Daoy (cell line): ENCODE measurements around the gene RPLP2. TPM values are rescaled to one million over a fixed set of nuclear protein-coding genes. Genes with fewer than 3 reads are reported as not detected.

Source experiments
- DNase-seq: peaks from one replicate; pipeline ENCODE4 v3.0.0-alpha.2; 2015; ENCODE audit warnings: low read depth
- total RNA-seq: library from RNA; depleted of rRNA; stranded (reverse); fragments of >200 nt; shearing (Covaris generic); gene quantifications from 2 replicates; pipeline ENCODE4 v1.2.3, GENCODE V29; 2014

The RPLP2 gene
- total RNA-seq, 1 experiment from 2014 or later, result 693 TPM

DNA sequence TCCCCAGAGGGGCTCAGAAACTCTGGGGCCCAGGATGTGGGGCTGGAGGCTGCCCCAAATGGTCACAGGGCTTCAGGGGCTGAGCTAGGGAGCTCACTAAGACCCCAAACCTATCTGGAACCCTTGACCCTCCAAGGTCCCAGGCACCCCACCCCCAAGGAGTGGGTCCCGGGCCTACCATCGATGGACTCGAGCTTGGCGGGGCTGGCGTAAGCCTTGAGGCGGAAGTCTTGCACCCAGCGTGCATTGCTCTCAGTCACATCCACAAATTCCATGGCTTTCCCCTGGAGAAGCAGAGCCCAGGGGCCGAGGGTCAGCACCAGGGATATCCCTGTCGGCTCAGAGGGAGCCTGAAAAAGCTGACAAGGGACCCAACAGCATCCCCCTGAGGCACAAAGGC is 35.9 kb upstream of the RPLP2 start:
- DNase-seq, result no peak

GRCh38 chr11:774873-775592 is 34.7 kb upstream of the RPLP2 start:
- DNase-seq, result peak; percentile 33

DNA sequence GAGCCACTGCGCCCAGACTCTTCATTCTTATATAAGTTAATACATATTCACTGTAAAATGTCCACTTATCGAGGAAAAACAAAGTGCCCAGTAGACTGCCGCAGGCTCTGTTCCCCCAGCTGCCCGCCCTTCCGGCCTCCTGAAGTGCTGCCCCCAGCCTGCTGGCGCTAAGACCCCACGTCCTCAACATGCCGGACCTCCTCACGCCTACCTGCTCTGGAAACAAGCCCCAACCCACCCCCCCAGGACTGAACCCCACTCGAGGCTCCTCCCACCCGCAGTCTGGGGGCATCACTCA is 33.6 kb upstream of the RPLP2 start:
- no peak for DNase-seq

DNA sequence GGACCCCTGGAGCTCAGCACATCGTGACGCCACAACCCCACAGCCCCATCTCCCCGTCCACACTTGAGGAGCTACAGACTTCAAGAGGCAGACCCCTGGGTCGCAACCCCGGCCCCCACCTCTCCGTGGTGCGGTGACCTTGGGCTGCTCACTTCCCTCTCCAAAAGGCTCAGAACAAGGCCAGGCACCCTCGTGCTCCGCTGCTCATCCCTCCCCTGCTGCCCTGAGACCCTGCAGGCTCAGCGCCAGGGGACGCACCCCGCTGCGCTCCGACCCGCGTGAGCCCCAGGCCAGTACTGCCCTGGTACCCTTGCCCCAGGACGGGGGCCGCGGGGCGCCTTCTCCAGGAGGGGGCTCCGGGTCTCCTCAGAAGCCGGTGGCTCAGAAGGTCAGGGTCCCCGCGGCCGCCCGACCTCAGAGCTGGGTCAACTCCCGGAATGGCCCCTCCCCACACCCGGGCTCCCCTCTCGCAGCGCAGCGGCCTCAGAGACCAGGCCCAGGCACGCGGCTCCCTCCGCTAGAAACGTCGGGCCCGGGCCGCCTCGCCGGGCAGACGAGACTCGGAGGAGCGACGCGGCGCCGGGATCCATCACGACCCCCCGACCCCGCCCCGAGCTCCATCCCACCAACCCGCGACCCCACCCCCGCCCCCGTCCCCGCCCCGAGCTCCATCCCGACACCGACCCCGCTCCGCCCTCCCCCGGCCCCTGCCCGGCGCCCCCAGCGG is 33.0 kb upstream of the RPLP2 start:
- DNase-seq, result peak; percentile 45

DNA sequence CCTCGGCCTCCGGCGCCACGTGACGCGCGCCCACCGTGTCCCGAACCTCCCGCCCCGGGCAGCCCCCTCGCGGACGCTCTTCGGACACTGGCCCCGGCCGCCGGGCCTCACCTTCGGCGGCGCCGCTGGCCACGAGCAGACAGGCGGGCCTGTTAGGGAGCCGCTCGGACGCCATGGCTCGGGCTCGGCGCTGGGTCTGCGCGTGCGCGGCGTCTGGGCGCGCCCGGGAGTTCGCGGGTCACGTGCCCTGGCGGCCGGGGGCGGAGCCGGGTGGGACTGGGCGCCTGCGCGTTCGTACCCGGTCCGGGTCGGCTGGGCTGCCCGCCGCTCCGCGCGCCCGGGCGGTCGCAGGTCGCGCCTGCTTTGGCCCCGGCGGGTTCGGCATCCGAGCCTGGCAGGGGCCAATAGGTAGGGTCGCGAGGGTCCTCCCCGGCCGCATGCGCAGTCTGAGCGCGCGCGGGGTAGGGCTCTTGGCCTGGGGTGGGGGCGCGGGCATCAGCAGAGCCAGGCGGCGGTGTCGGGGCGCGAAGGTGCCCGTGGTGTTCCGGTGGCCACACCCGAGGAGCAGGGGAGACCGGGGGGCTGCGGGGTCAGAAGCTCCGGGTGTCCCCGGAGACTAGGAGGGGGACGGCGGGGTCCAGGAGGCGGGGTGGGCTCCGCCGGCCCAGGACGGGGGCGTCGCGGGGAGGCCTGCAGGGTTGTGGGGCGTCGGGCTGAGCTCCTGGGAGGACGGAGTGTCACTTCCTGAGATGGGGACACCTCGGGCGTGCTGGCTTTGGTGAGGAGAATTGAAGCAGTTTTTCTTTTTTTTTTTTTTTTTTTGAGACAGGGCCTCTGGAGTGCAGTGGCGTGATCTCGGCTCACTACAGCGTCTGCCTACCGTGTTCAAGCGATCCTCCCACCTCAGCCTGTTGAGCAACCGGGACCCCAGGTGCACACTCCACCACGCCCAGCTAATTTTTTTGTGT is 32.2 kb upstream of the RPLP2 start, which contains the start of gene GATD1:
GATD1 (minus strand) TSS at position 200 of the 968 bp plus-strand sequence; CDS start at position 175, 25 bp downstream.
- DNase-seq, result peak; percentile 94

- no peak for DNase-seq
Observed at GRCh38 chr11:778976-779954, 30.5 kb upstream of the RPLP2 start.

- DNase-seq, result no peak
Observed at GRCh38 chr11:779955-780532, 29.7 kb upstream of the RPLP2 start.

DNA sequence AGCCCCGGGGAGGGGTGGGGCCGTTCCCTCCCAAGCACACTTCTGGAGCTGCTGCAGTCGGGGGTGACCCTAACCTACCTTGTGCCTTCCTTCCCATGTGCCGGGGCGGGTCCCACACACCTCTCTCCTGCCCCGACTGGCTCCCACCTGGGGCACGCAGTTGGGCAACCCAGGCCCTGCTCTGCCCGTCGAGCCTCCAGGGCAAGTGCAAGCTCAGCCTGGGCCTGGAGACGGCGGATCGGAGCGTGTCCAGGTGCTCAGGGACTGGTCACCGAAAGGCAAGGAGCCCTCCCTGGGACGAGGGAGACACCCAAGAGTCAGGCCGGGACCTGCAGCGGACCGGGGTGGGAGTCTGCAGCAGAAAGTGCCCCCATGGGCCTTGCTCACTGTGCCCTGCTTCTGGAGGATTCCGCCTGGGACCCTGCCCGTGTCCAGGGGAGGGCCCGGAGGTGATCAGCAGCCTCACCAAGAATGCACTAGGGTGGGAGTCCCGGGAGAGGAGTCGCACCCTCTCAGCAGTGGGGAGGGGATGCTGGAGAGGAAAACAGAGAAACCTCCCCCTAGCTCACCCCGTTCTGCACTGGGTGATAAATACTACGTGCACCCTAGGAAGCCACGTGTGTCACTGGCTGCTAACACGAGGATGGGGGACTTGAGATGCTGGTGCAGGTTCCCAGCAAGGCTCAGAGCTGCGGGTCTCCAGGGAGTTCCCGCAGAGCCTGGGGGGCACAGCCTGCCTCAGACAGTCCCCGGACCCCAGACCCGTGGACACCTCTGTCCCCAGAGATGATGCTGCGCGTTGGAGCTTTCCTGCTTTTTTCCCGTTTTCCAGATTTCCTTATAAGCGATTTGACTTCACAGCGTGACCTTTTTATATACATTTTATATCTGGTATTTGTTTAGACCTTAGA is 27.2 kb upstream of the RPLP2 start:
- DNase-seq, result no peak

- peak; percentile 77 for DNase-seq
Observed at GRCh38 chr11:783581-784015, 26.2 kb upstream of the RPLP2 start.

DNA sequence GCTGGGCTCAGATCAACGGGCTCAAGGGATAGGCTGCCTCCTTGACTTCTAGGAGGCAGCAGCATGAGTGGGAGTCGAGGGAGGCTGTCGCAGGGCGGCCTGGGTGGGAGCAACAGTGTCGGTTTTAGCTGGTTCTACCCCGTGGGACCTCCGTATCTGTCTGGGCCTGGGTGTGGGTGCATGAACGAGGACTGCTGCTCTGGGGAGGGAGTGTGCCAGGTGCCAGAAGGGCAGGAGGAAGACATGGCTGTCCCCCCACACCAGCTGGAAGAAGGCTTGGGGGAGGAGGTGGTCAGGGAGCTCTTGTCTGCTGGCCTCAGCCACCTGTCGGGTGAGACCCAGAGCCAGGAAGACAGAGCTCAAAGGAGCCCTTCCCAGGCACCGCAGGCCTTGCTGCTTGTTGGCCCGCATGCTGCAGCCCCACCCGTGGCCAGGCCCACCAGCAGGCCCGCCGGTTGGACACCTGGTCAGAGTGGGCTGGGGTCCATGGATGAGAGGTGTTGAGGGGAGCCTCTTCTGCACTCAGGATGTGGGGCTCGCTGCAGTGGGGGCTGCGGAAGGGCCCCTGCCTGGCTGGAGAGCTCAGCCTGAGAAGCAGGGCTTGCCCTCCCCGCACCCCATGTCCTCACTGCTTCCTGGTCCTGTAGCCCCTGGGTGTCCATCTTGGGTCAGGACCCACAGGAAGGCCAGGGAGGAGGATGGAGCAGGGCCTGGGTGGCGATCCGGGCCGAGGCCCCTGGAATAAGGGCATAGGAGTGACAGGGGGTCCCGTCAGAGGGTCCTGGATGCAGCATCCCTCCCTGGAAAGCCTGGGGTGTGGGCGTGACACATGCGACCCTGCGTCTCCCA is 23.3 kb upstream of the RPLP2 start:
- no peak for DNase-seq

DNA sequence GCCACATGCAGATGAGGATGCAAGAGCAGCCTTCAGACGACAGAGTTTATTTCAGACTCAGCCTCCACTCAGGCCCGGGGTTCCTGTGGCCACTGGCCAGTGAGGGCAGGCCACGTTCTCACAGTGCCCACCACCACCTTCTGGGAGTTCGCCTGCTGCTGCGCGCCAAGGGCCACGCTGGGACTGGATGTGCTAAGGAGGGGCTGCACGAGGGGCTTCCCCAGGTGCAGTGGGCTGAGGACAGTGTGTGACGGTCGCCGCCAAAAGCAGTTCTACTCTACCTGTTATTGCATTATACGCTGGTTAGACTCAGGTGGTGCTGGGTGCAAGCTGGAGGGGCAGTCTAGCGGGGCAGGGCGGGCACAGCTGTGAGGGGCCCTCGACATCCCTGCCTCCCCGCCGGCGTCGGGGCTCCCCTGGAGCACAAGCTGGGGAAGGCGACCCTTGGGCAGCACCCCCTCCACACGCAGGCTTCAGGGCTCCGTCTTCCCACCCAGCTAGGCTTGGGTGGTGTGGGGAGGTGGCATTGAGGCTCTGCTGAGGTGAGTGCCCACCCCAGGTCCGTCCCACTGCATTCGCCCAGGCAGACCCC is 22.6 kb upstream of the RPLP2 start:
- DNase-seq, result no peak

DNA sequence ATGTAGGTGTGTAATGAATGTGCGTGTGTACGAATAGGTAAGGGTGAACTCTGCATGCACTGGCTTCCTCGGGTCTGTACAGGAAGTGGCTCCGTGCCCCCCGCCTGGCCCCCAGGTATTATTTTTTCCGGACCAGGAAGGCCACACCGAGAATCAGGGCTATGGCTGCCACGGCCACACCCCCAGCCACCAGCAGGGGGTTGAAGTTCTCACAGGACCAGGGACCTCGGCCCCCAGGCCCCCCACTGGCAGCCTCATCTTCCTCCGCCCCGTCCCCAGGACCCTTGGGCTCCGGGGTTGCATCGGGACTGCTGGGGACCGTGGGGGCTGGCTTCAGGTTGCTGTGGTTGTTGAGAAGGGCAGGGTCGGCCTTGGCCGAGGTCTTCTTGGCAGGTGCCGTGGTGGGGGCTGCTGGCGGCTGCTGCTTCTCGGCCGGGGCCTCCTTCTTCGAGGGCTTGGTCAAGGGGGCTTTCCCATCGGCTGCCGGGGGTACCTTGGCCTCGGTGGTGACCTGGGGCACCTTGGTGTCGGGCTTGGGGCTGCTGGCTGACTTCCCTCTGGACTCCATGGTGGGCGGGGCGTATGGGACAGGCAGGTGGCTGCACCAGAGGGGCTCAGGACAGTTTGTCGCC is 21.6 kb upstream of the RPLP2 start:
- no peak for DNase-seq

- DNase-seq, result no peak
Observed at GRCh38 chr11:788953-789940, 20.5 kb upstream of the RPLP2 start.

DNA sequence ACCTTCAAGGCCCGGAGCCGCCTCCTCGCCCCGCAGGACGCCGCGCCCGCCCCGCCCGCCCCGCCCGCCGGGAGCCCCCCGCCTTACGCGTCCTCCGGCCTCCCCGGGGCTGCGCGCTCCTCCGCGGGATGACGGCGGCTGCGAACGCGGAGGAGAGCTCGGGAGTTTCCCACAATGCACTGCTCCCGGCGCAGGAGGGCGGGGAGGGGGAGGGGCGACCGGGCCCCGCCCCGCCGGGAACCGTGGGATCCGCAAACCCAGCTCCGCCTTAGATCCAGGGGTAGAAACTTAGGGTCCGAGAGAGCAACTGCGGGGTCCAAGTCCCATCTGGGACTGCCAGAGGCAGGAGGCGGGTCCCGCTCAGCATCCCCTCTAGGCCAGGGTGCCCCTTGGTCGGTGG is 19.8 kb upstream of the RPLP2 start, which contains the start of gene CEND1:
CEND1 (minus strand) TSS at position 148 of the 400 bp plus-strand sequence. CDS start 1,514 bp downstream, outside the sequence.
- peak; percentile 61 for DNase-seq

- peak; percentile 52 for DNase-seq
Observed at GRCh38 chr11:790721-791564, 18.8 kb upstream of the RPLP2 start.
